GM12875 (cell line): ENCODE results near the gene ZSWIM8.
"Not testable (repeated sequence)": the region's sequence is repeated elsewhere in the genome, so short reads cannot be mapped to it uniquely, and the experiment has no call there.

ENCODE experiments used
- H3K4me3 ChIP-seq: one replicate; pipeline ENCODE4 v1.5.1; 2011; ENCODE audit warnings: low read depth, low read length, control low read depth
- CTCF ChIP-seq: IDR thresholded peaks from 2 replicates; pipeline ENCODE4 v1.5.1; 2011; ENCODE audit warnings: low read depth, mild to moderate bottlenecking, control low read depth, inconsistent platforms, low read length, moderate library complexity, borderline replicate concordance; ENCODE audit not compliant: insufficient read depth

ZSWIM8 gene

GRCh38 chr10:73791871-73792400, 6.5 kb downstream of the ZSWIM8 start:
- H3K4me3 ChIP-seq = no peak overlapping the region
- no peak for TF ChIP-seq CTCF

- TF ChIP-seq CTCF = no peak
- no peak overlapping the region for H3K4me3 ChIP-seq
Measured at GRCh38 chr10:73793456-73793855, 8.1 kb downstream of the ZSWIM8 start.

GRCh38 chr10:73795491-73795890, 10.1 kb downstream of the ZSWIM8 start:
- H3K4me3 ChIP-seq = not testable (repeated sequence)

GRCh38 chr10:73796035-73796434, 10.6 kb downstream of the ZSWIM8 start:
- not testable (repeated sequence) for H3K4me3 ChIP-seq

- no peak for TF ChIP-seq CTCF
- no peak overlapping the region for H3K4me3 ChIP-seq
Measured at GRCh38 chr10:73796766-73797165, 11.4 kb downstream of the ZSWIM8 start.

GRCh38 chr10:73797324-73798025, 12.1 kb downstream of the ZSWIM8 start:
- no peak overlapping the region for H3K4me3 ChIP-seq
- TF ChIP-seq CTCF = no peak

- TF ChIP-seq CTCF = no peak
Measured at GRCh38 chr10:73798087-73798486, 12.7 kb downstream of the ZSWIM8 start.

GRCh38 chr10:73798927-73799560, 13.6 kb downstream of the ZSWIM8 start:
- no peak overlapping the region for H3K4me3 ChIP-seq
- no peak for TF ChIP-seq CTCF

More at GRCh38 chr10:73798087-73798486, 12.7 kb downstream of the ZSWIM8 start:
- H3K4me3 ChIP-seq = no peak overlapping the region
